GM23338 (cell line): ENCODE data around the gene DNAH10. TPM values are rescaled to one million over a fixed set of nuclear protein-coding genes. Genes with fewer than 3 reads are reported as not detected.

Experiments
- ATAC-seq: fragments of 200-7000 bp; cut with Tn5 transposase; 3 replicates; pipeline ENCODE4 v1.9.1; 2020
- DNase-seq: peaks from one replicate; pipeline ENCODE4 v3.0.0-alpha.2; 2015; ENCODE audit warnings: low spot score
- H2AFZ ChIP-seq: fragments of 200-600 bp; sonication (generic); 2 replicates; pipeline ENCODE4 v1.8.0; 2016; ENCODE audit warnings: antibody characterized with exemption, mild to moderate bottlenecking, moderate library complexity
- H3F3A ChIP-seq: fragments of 200-600 bp; sonication (generic); replicated peaks from 2 replicates; pipeline ENCODE4 v1.8.0; 2017; ENCODE audit warnings: antibody characterized with exemption, mixed run types, low read depth
- H3K27ac ChIP-seq: fragments of 200-600 bp; sonication (generic); 2 replicates; pipeline ENCODE4 v1.6.1; 2016; ENCODE audit warnings: low read depth
- H3K27me3 ChIP-seq: fragments of 200-600 bp; sonication (generic); 2 replicates; pipeline ENCODE4 v1.8.0; 2016; ENCODE audit warnings: mild to moderate bottlenecking, mixed run types, moderate library complexity; ENCODE audit not compliant: insufficient read depth
- H3K36me3 ChIP-seq: fragments of 200-600 bp; sonication (generic); 2 replicates; pipeline ENCODE4 v1.8.0; 2016; ENCODE audit warnings: mild to moderate bottlenecking; ENCODE audit not compliant: insufficient read depth
- H3K4me1 ChIP-seq: fragments of 200-600 bp; sonication (generic); 2 replicates; pipeline ENCODE4 v1.8.0; 2016; ENCODE audit warnings: mild to moderate bottlenecking, moderate library complexity; ENCODE audit not compliant: insufficient read depth
- H3K4me2 ChIP-seq: fragments of 200-600 bp; sonication (generic); 2 replicates; pipeline ENCODE4 v1.7.1; 2017; ENCODE audit warnings: mixed run types
- H3K4me3 ChIP-seq: fragments of 200-600 bp; sonication (generic); 2 replicates; pipeline ENCODE4 v1.6.1; 2016; ENCODE audit warnings: mixed run types
- H3K79me2 ChIP-seq: fragments of 200-600 bp; sonication (generic); replicated peaks from 2 replicates; pipeline ENCODE4 v1.8.0; 2017; ENCODE audit warnings: mild to moderate bottlenecking; ENCODE audit not compliant: insufficient read depth
- H3K9me2 ChIP-seq: fragments of 200-600 bp; sonication (generic); 2 replicates; pipeline ENCODE4 v1.8.0; 2017; ENCODE audit not compliant: insufficient read depth
- H4K20me1 ChIP-seq: fragments of 200-600 bp; sonication (generic); replicated peaks from 2 replicates; pipeline ENCODE4 v1.8.0; 2017; ENCODE audit warnings: mild to moderate bottlenecking; ENCODE audit not compliant: insufficient read depth
- H3K27ac Mint-ChIP-seq: 2 replicates; pipeline ENCODE4 v1.8.0; 2020; ENCODE audit warnings: inconsistent platforms, mild to moderate bottlenecking, moderate library complexity, mixed read lengths
- H3K27me3 Mint-ChIP-seq: 3 replicates; pipeline ENCODE4 v1.8.0; 2022; ENCODE audit warnings: low read depth, mild to moderate bottlenecking, moderate library complexity, mixed read lengths, inconsistent platforms; ENCODE audit not compliant: insufficient read depth, poor library complexity
- H3K36me3 Mint-ChIP-seq: 3 replicates; pipeline ENCODE4 v1.8.0; 2021; ENCODE audit warnings: low read depth, mild to moderate bottlenecking, inconsistent platforms, moderate library complexity, mixed read lengths
- H3K4me1 Mint-ChIP-seq: 3 replicates; pipeline ENCODE4 v1.8.0; 2020; ENCODE audit warnings: mild to moderate bottlenecking, inconsistent platforms, mixed read lengths
- H3K4me3 Mint-ChIP-seq: 3 replicates; pipeline ENCODE4 v1.8.0; 2021; ENCODE audit warnings: moderate library complexity, mild to moderate bottlenecking, inconsistent platforms, mixed read lengths
- H3K9me3 Mint-ChIP-seq: 3 replicates; pipeline ENCODE4 v1.8.0; 2020; ENCODE audit warnings: moderate library complexity, mild to moderate bottlenecking, inconsistent platforms, mixed read lengths
- CREB1 ChIP-seq: fragments of 250-450 bp; sonication (Bioruptor Pico); IDR thresholded peaks from 2 replicates; pipeline ENCODE4 v1.5.0; 2020; ENCODE audit warnings: low read depth, mild to moderate bottlenecking, moderate library complexity
- CTCF ChIP-seq, 2 experiments: fragments of 200-600 bp in 1 of 2; sonication (generic) in 1 of 2; conservative IDR thresholded peaks; 2 replicates each; pipeline versions ENCODE4 v1.5.1 to v1.6.1; 2016 to 2017; ENCODE audit warnings: antibody characterized with exemption in 2 of 2, low read depth in 2 of 2, mild to moderate bottlenecking in 2 of 2, moderate library complexity in 1 of 2
- ETS1 ChIP-seq: IDR thresholded peaks from 2 replicates; pipeline ENCODE4 v1.6.1; 2016; ENCODE audit warnings: antibody characterized with exemption
- EZH2 ChIP-seq: fragments of 200-600 bp; sonication (generic); IDR thresholded peaks from one replicate; pipeline ENCODE4 v1.8.0; 2017; ENCODE audit warnings: antibody characterized with exemption, mild to moderate bottlenecking, low read depth; ENCODE audit not compliant: unreplicated experiment
- EZH2phosphoT487 ChIP-seq: fragments of 200-600 bp; sonication (generic); IDR thresholded peaks from one replicate; pipeline ENCODE4 v1.8.1; 2018; ENCODE audit warnings: antibody characterized with exemption; ENCODE audit not compliant: unreplicated experiment
- JUNB ChIP-seq: IDR thresholded peaks from one replicate; pipeline ENCODE4 v1.6.1; 2016; ENCODE audit warnings: antibody characterized with exemption; ENCODE audit not compliant: unreplicated experiment
- NANOG ChIP-seq: IDR thresholded peaks from 2 replicates; pipeline ENCODE4 v1.6.1; 2016; ENCODE audit warnings: antibody characterized with exemption, borderline replicate concordance
- POLR2AphosphoS5 ChIP-seq: IDR thresholded peaks from 2 replicates; pipeline ENCODE4 v1.6.1; 2016; ENCODE audit warnings: antibody characterized with exemption, low read depth
- REST ChIP-seq: IDR thresholded peaks from one replicate; pipeline ENCODE4 v1.6.1; 2018; ENCODE audit warnings: antibody characterized with exemption; ENCODE audit not compliant: unreplicated experiment
- STAT1 ChIP-seq: IDR thresholded peaks from one replicate; pipeline ENCODE4 v1.6.1; 2016; ENCODE audit warnings: antibody characterized with exemption; ENCODE audit not compliant: unreplicated experiment
- ZNF114 ChIP-seq: fragments of 250-450 bp; sonication (Bioruptor Pico); IDR thresholded peaks from 2 replicates; pipeline ENCODE4 v1.5.0; 2020; ENCODE audit warnings: mild to moderate bottlenecking, moderate library complexity
- ZNF331 ChIP-seq: fragments of 250-450 bp; sonication (Bioruptor Pico); IDR thresholded peaks from 2 replicates; pipeline ENCODE4 v1.5.0; 2020; ENCODE audit warnings: low read depth, mild to moderate bottlenecking, moderate library complexity
- ZNF462 ChIP-seq: fragments of 250-450 bp; sonication (Bioruptor Pico); IDR thresholded peaks from 2 replicates; pipeline ENCODE4 v1.5.0; 2020; ENCODE audit warnings: mild to moderate bottlenecking, moderate library complexity
- polyA plus RNA-seq: library from polyadenylated mRNA; unstranded; fragments of >200 nt; fragmentation: Nextera tagmentation; extraction: Ambion mirVana; gene quantifications from 2 replicates; pipeline ENCODE4 v1.2.1, GENCODE V29; 2016
- total RNA-seq: library from RNA; depleted of rRNA; stranded (reverse); fragments of >200 nt; shearing (Covaris generic); gene quantifications from 2 replicates; pipeline ENCODE4 v1.2.3, GENCODE V29; 2014

Gene DNAH10
- total and polyA plus RNA-seq, 2 experiments from 2014 or later: 0.03 TPM

GRCh38 chr12:123893276-123893675, 131.2 kb downstream of the DNAH10 start:
- no peak overlapping the region for H3K4me3 Mint-ChIP-seq

More at GRCh38 chr12:123893276-123893675, 131.2 kb downstream of the DNAH10 start:
- Histone ChIP-seq H3K4me1 (no peaks in the 10 kb centered on the region), H2AFZ (no peak overlapping the region), H3K4me3 (no peak overlapping the region), H3F3A (no peaks in the 10 kb centered on the region), H3K36me3 (no peaks in the 10 kb centered on the region), H3K27me3 (no peaks in the 10 kb centered on the region), H3K79me2 (no peaks in the 10 kb centered on the region), H3K4me2 (no peak overlapping the region), H3K9me2 (no peaks in the 10 kb centered on the region), H3K27ac (no peak overlapping the region), H4K20me1 (no peaks in the 10 kb centered on the region)
- Mint-ChIP-seq H3K9me3 (no peaks in the 10 kb centered on the region; the same call in 2 of the 3 replicates), H3K27me3 (peaks cover 5% of the 10 kb centered on the region), H3K27ac (no peak overlapping the region), H3K36me3 (no peaks in the 10 kb centered on the region), H3K4me1 (peaks cover 13% of the 10 kb centered on the region)
- DNase-seq (no peak), ATAC-seq (no peak)
- no peak for TF ChIP-seq EZH2
- TF ChIP-seq CREB1 (CRISPR knock-in tag): no peak
- TF ChIP-seq ZNF114 (CRISPR knock-in tag): no peak
- TF ChIP-seq STAT1: no peak
- no peak for TF ChIP-seq ZNF331 (CRISPR knock-in tag)
- TF ChIP-seq EZH2phosphoT487: no peak
- no peak for TF ChIP-seq ZNF462 (CRISPR knock-in tag)
- no peak for TF ChIP-seq CTCF (conservative IDR thresholded peaks at IDR 0.05; ENCODE audit: low read depth in 2 of 2)
- TF ChIP-seq REST: no peak
- TF ChIP-seq POLR2AphosphoS5: no peak
- TF ChIP-seq JUNB: no peak
- no peak for TF ChIP-seq ETS1
- TF ChIP-seq NANOG: no peak
